Motor neuron (in vitro differentiated cells): ENCODE measurements around the gene GPX1. TPM values are rescaled to one million over a fixed set of nuclear protein-coding genes. Genes with fewer than 3 reads are reported as not detected.
A peak's percentile ranks its signal among the peaks of the same experiment; 100 is the strongest.
"Not testable (repeated sequence)": the region's sequence is repeated elsewhere in the genome, so short reads cannot be mapped to it uniquely, and the experiment has no call there.

Experiments
- ATAC-seq, 8 experiments: fragments of 200-7000 bp; cut with Tn5 transposase; replicated peaks in 6 of 8; 2 replicates each; pipeline ENCODE4 v1.8.0; 2021; ENCODE audit warnings: mild to moderate bottlenecking in 8 of 8, moderate library complexity in 8 of 8
- H3K27ac ChIP-seq, 2 donors: fragments of 250-450 bp; sonication (Bioruptor Pico); 2 replicates each; pipeline ENCODE4 v1.9.0; 2021; ENCODE audit warnings: antibody characterized with exemption in 2 of 2, mild to moderate bottlenecking in 2 of 2, moderate library complexity in 1 of 2
- H3K4me1 ChIP-seq, 2 donors: fragments of 250-450 bp; sonication (Bioruptor Pico); replicated peaks in 1 of 2; 2 replicates each; pipeline ENCODE4 v1.6.1; 2021; ENCODE audit warnings: antibody characterized with exemption in 2 of 2, mild to moderate bottlenecking in 2 of 2, moderate library complexity in 1 of 2
- H3K4me3 ChIP-seq, 5 donors: fragments of 250-450 bp; sonication (Bioruptor Pico); 2 replicates each; pipeline ENCODE4 v1.9.0; 2021; ENCODE audit warnings: antibody characterized with exemption in 5 of 5, mild to moderate bottlenecking in 5 of 5, moderate library complexity in 4 of 5
- WGBS, 10 experiments: fragments of 450-650 bp; shearing (Covaris generic); methylation state at CpG; one replicate each; pipeline ENCODE4 v1.0.0; 2022; 5-methylcytosine and 5-hydroxymethylcytosine counted together
- in situ Hi-C, 9 experiments: fragments of 400-800 bp; cut with MboI; loops; one replicate each; pipeline ENCODE4 v1.15.0; 2021; ENCODE audit warnings: low sequenced_read_pairs in 9 of 9, low pct_unique_long_range_greater_than_20kb in 2 of 9; ENCODE audit not compliant: unreplicated experiment in 9 of 9
- total RNA-seq, 8 experiments: library from RNA; unstranded; fragments of 300-600 nt; gene quantifications; 2 replicates each; pipeline versions ENCODE4 v1.2.3 to v1.2.4, GENCODE V29; 2022

GPX1 gene
- 100 to 1,000 TPM; 101 to 243 (median 153) TPM for total RNA-seq

DNA sequence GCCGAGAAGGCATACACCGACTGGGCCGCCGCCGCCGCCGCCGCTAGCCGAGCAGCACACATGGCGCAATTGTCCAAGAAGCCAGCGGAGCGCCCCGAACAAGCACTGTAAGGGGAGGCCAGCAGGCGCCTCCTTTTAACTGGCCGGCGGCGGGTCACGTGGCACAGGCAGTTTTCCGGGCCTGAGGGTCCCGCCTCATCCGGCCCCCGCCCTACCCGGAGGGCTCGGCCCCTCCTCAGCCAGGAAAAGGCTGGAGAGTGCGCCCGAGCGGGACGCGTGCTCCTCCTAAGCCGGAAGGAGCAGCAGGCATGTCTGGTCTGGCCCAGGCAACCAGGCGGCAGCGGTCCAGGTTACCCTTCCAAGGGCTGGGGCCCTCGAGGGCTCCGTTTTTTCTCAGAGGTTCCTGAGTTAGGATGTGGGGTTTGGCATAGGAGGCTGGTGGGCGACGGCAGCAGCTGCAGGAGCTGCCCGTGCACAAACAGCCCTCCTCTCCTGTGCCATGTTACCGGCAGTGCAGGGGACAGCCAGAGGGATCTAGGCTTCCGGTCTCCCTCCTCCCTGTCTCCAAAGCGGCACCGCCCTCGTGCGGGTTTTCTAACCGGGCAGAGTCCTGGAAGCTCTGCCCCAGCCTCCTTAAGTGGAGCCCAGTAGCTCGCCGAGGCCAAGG lies at the start of gene GPX1:
Gene GPX1, minus strand, starts transcription at position 137 of the 667 bp plus-strand sequence. Its CDS starts 75 bp downstream, at position 62.
- in situ Hi-C loops: no loop called here
- ATAC-seq: peak; percentile 69 to 97 (median 95)
- Histone ChIP-seq H3K4me3 (peak within 1 kb of the TSS; percentile 55 to 79 (median 63)), H3K4me1 (peaks cover 10 to 17% of the 10 kb centered on the region in 2 donors), H3K27ac (peak within 1 kb of the TSS; percentile 87 to 92)
- WGBS, 10 experiments: 0 to 2% (median 2%) methylated on average over 2 to 8 of the region's 46 CpGs; no CpG with 5 or more reads in 7 of the 10 experiments

GRCh38 chr3:49406571-49407565 lies 48.7 kb upstream of the GPX1 start:
- in situ Hi-C loops: no loop called here
- H3K4me3 ChIP-seq: no peak overlapping the region

DNA sequence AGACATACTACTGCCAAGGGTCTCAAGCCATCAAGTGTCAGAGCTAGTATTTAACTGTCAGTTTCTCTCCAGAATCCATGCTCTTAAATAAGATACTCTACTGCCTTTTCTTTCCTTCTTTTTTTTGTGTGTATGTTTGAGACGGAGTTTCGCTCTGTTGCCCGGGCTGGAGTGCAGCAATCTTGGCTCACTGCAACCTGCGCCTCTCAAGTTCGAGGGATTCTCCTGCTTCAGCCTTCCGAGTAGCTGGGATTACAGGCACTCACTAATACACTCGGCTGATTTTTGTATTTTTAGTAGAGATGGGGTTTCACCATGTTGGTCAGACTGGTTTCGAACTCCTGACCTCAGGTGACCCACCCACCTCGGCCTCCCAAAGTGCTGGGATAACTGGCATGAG lies 47.4 kb upstream of the GPX1 start:
- in situ Hi-C loops, H3K27ac ChIP-seq, H3K4me3 ChIP-seq: not testable (repeated sequence)
- 36 to 100% (median 91%) methylated on average over 1 to 8 of the region's 9 CpGs; no CpG with 5 or more reads in 2 of the 10 experiments for WGBS, 10 experiments
- peak in 1 of 8 experiments; percentile 63 for ATAC-seq
- H3K4me1 ChIP-seq: peaks cover 9 to 10% of the 10 kb centered on the region in 2 donors

More at GRCh38 chr3:49406571-49407565, 48.7 kb upstream of the GPX1 start:
- H3K4me1 ChIP-seq: peaks cover 9 to 11% of the 10 kb centered on the region in 2 donors
- no peak for ATAC-seq
- H3K27ac ChIP-seq: no peak overlapping the region
- WGBS, 10 experiments: 46 to 97% (median 86%) methylated on average over 3 to 15 of the region's 17 CpGs

GRCh38 chr3:49403891-49404290 lies 45.7 kb upstream of the GPX1 start:
- 80 to 100% (median 100%) methylated on average over 1 to 4 of the region's 5 CpGs; no CpG with 5 or more reads in 1 of the 10 experiments for WGBS, 10 experiments

GRCh38 chr3:49401766-49402165 lies 43.6 kb upstream of the GPX1 start:
- no peak for ATAC-seq
- Histone ChIP-seq H3K27ac (no peak overlapping the region), H3K4me3 (no peak overlapping the region), H3K4me1 (peaks cover 0 to 3% of the 10 kb centered on the region in 2 donors)
- WGBS, 10 experiments: 86 to 100% (median 100%) methylated on average over 1 to 2 of the region's 2 CpGs; no CpG with 5 or more reads in 1 of the 10 experiments
- in situ Hi-C loops: no loop called here

More at GRCh38 chr3:49403891-49404290, 45.7 kb upstream of the GPX1 start:
- Histone ChIP-seq H3K4me3 (no peak overlapping the region), H3K4me1 (no peaks in the 10 kb centered on the region), H3K27ac (no peak overlapping the region)
- ATAC-seq: no peak
- in situ Hi-C loops: no loop called here

DNA sequence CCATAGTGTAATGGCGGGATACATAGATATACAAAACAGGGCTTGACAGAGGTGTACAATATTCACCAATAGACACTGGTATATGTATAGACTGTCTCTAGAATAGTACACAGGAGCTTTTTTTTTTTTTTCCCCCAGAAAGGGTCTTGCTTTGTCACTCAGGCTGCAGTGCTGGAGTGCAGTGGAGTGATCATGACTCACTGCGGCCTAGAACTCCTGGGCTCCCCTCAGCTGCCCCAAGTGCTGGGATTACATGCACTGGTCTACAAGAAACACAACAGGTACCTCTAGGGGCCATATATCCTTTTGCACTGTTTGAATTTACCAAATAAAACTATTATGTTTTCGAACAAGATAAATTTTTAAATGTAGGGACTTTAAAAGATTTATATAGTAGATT lies 41.3 kb upstream of the GPX1 start:
- in situ Hi-C loops: no loop called here
- H3K4me1 ChIP-seq: peaks cover 0 to 3% of the 10 kb centered on the region in 2 donors
- H3K27ac ChIP-seq: no peak overlapping the region
- 79 to 100% (median 97%) methylated on average over 1 to 3 of the region's 3 CpGs; no CpG with 5 or more reads in 2 of the 10 experiments for WGBS, 10 experiments
- H3K4me3 ChIP-seq: no peak overlapping the region
- peak in 5 of 8 experiments; percentile 66 to 91 (median 82) for ATAC-seq

DNA sequence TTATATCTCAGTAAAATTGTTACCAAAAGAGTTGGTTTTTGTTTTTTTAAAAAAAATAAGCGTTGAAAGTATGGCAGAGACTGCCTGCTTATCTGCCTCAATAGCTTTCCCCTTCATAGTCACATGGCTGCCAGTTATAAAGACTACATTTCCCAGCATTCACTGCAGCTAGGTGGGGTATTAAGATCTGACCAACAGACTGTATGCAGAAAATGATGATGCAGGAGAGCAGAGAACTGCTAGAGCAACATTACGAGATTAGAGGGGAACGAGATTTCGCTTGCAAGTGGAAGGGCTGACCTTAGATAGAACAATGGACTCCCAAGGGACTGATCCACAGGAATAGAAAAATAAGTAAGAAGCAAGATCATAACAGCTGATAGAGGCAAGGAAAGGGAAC lies 39.3 kb upstream of the GPX1 start:
- 60 to 100% (median 82%) methylated on average over 1 to 4 of the region's 4 CpGs; no CpG with 5 or more reads in 1 of the 10 experiments for WGBS, 10 experiments
- ATAC-seq: peak in 7 of 8 experiments; percentile 30 to 91 (median 73)

GRCh38 chr3:49391310-49391709 lies 33.2 kb upstream of the GPX1 start:
- not testable (repeated sequence) for H3K27ac ChIP-seq

More for the DNA sequence above, 39.3 kb upstream of the GPX1 start:
- Histone ChIP-seq H3K4me3 (no peak overlapping the region), H3K4me1 (peaks cover 0 to 3% of the 10 kb centered on the region in 2 donors), H3K27ac (peak overlapping the region in 1 of 2 donors; percentile 65)
- in situ Hi-C loops: no loop called here

DNA sequence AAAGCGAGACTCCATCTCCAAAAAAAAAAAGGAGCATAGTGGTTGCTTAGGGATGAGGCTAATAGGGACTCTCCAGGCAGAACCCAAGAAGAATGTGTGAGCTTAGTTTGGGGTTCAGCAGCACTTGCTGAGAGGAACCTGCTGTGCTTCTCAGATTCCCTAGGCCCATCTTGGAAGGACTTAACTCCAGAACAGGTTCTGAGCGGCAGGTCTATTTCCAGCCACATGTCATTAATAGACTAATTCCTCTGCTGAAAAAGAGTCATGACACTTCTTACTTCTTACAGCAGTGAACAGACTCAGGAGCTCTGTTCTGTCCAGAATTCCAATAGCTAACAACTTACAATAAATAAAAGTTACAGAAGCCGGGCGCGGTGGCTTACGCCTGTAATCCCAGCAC lies 31.1 kb upstream of the GPX1 start:
- in situ Hi-C loops: no loop called here
- no peak for ATAC-seq
- H3K4me1 ChIP-seq: no peaks in the 10 kb centered on the region
- no peak overlapping the region for H3K4me3 ChIP-seq
- WGBS, 10 experiments: 90 to 100% (median 96%) methylated on average over 1 to 5 of the region's 6 CpGs; no CpG with 5 or more reads in 6 of the 10 experiments
- no peak overlapping the region for H3K27ac ChIP-seq

More at GRCh38 chr3:49391310-49391709, 33.2 kb upstream of the GPX1 start:
- ATAC-seq, H3K4me3 ChIP-seq, in situ Hi-C loops, H3K4me1 ChIP-seq: not testable (repeated sequence)
- WGBS, 10 experiments: 79 to 100% (median 91%) methylated on average over 1 to 10 of the region's 10 CpGs

GRCh38 chr3:49388289-49388820 lies 30.2 kb upstream of the GPX1 start:
- H3K4me3 ChIP-seq: no peak overlapping the region
- in situ Hi-C loops: no loop called here
- ATAC-seq: peak in 3 of 8 experiments; percentile 51 to 62 (median 59)
- no peak overlapping the region for H3K27ac ChIP-seq
- WGBS, 10 experiments: 33 to 90% methylated on average over 1 of the region's 1 CpG; no CpG with 5 or more reads in 8 of the 10 experiments
- H3K4me1 ChIP-seq: no peaks in the 10 kb centered on the region

- in situ Hi-C loops: no loop called here
- WGBS, 10 experiments: 93 to 100% (median 100%) methylated on average over 1 to 2 of the region's 2 CpGs; no CpG with 5 or more reads in 6 of the 10 experiments
- Histone ChIP-seq H3K27ac (no peak overlapping the region), H3K4me1 (no peaks in the 10 kb centered on the region), H3K4me3 (no peak overlapping the region)
- peak in 1 of 8 experiments; percentile 18 for ATAC-seq
These were observed 29.6 kb upstream of the GPX1 start for GRCh38 chr3:49387721-49388120.

DNA sequence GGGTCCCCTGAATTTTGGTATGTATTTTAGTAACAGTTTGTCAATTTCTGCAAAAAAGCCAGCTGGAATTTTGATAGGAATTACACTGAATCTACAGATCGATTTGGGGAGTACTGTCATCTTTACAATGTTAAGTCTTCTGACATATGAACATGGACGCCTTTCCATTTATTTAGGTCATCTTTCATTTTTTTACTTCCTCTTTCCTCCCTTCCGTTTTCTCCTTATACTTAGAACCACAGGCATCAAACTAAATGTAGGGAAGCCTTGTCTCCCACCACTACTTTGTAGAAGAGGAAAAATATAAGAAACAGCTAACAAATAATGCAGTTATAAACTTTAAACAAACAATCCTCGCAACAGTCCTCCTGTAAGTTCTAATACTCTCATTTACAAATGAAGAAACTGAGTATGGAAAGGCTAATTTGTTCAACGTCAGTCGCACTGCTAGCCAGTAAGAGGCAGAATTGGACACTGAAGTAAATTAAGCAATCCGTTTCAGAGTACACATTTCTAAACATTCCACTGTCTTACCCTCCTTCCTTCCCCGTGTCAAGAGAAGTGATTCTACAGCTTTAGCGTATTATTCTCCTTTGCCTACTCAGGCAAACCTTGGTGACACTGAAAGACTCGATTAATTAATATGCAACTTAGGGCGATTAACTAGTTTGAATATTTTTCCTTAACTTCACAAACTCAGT lies 28.1 kb upstream of the GPX1 start:
- Histone ChIP-seq H3K4me1 (no peaks in the 10 kb centered on the region), H3K27ac (no peak overlapping the region), H3K4me3 (no peak overlapping the region)
- in situ Hi-C loops: no loop called here
- WGBS, 10 experiments: 73 to 95% (median 86%) methylated on average over 3 to 11 of the region's 11 CpGs
- no peak for ATAC-seq
